Activated CD4-positive, alpha-beta memory T cell treated with anti-CD3 and anti-CD28 coated beads for 36 hours (primary cell): ENCODE data around the gene CACNB4. TPM values are rescaled to one million over a fixed set of nuclear protein-coding genes. Genes with fewer than 3 reads are reported as not detected.
"Not testable (repeated sequence)": the region's sequence is repeated elsewhere in the genome, so short reads cannot be mapped to it uniquely, and the experiment has no call there.

Experiments
- CTCF ChIA-PET: fragments of 350-600 bp; sonication (Branson Sonifier 250); formaldehyde crosslinking; loops from one replicate; lab custom pipeline; 2021; ENCODE audit warnings: antibody characterized with exemption, inconsistent platforms; lab: Charles Lee
- POLR2A ChIA-PET: fragments of 350-600 bp; sonication (Branson Sonifier 250); formaldehyde crosslinking; loops from one replicate; lab custom pipeline; 2021; ENCODE audit warnings: antibody characterized with exemption; lab: Charles Lee
- DNase-seq: peaks from one replicate; pipeline ENCODE4 v3.0.0-alpha.2; 2020
- H3K27ac Mint-ChIP-seq: one replicate; pipeline ENCODE4 v1.8.0; 2021; ENCODE audit warnings: mixed read lengths
- H3K27me3 Mint-ChIP-seq: one replicate; pipeline ENCODE4 v1.8.0; 2021; ENCODE audit warnings: mixed read lengths
- H3K36me3 Mint-ChIP-seq: one replicate; pipeline ENCODE4 v1.8.0; 2021; ENCODE audit warnings: mixed read lengths
- H3K4me1 Mint-ChIP-seq: one replicate; pipeline ENCODE4 v1.8.0; 2021; ENCODE audit warnings: low read depth, mixed read lengths
- H3K4me3 Mint-ChIP-seq: one replicate; pipeline ENCODE4 v1.8.0; 2021; ENCODE audit warnings: mild to moderate bottlenecking, mixed read lengths
- H3K9me3 Mint-ChIP-seq: one replicate; pipeline ENCODE4 v1.8.0; 2021; ENCODE audit warnings: mixed read lengths
- intact Hi-C: fragments of 100-400 bp; cut with micrococcal nuclease; formaldehyde crosslinking; loops from one replicate; pipeline ENCODE4 v1.15.1; 2023
- total RNA-seq, 2 experiments: library from RNA; stranded (reverse); gene quantifications; one replicate each; pipeline ENCODE4 v1.2.3, GENCODE V29; 2021

Gene CACNB4
- total RNA-seq, 2 experiments from 2014 or later: 0.19 to 0.48 TPM

- ChIA-PET POLR2A (interaction anchor here (1.1 kb wide), 1 partner anchor 12 kb away, joined by 4 read pairs; the partner anchor contains the start of gene ARL5A), CTCF (interaction anchor here (0.9 to 1.5 kb wide), 3 partner anchors 8 to 209 kb away, joined by 3 to 5 read pairs (median 3); no protein-coding TSS in a partner anchor)
- Mint-ChIP-seq H3K27ac (no peak overlapping the region), H3K4me1 (peaks cover 22% of the 10 kb centered on the region), H3K9me3 (peaks cover 5% of the 10 kb centered on the region), H3K27me3 (no peaks in the 10 kb centered on the region), H3K36me3 (peaks cover 18% of the 10 kb centered on the region), H3K4me3 (no peak overlapping the region)
- no peak for DNase-seq
- intact Hi-C loops: no loop called here
These were observed 282.9 kb downstream of the CACNB4 start for GRCh38 chr2:151815821-151816489.

DNA sequence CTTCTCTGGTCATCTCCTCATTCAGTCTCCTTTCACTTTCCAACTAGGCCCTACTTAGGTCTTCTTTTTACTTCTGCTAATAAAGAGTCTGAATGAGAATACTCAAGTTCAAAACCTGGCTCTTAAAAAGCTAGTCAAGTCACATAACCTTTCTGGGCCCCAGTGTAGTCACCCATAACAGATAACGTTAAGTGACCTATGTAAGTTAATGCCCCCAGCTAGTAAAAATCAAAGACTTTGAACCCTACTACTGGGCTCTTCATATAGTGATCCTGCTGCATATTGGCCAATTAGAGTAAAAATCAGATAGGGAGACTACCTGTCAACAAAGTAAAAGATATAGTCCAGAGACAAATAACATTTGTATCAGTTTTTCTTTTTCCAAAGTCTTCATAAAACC is 288.4 kb downstream of the CACNB4 start:
- Mint-ChIP-seq H3K4me3 (no peak overlapping the region), H3K27ac (no peak overlapping the region), H3K36me3 (peaks cover 21% of the 10 kb centered on the region), H3K27me3 (no peaks in the 10 kb centered on the region), H3K4me1 (peaks cover 4% of the 10 kb centered on the region), H3K9me3 (peaks cover 5% of the 10 kb centered on the region)
- ChIA-PET CTCF (no interaction called here), POLR2A (no interaction called here)
- intact Hi-C loops: no loop called here
- DNase-seq: no peak

DNA sequence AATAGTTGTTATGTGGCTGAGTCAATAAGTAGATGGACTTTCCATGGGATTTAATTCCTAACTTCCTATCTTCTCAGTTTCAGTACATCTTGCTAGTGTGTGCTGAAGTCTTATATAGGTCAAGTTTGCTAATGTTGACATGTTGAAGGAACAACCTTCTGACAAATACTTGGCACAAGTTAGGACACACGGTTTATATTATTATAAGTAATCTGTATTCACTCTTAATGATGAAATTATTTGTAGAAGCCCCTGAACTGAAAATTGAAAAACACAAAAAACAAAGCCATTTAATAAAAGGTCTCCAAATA is 289.8 kb downstream of the CACNB4 start:
- no peak overlapping the region for H3K4me3 Mint-ChIP-seq
- intact Hi-C loops: no loop called here
- DNase-seq: no peak
- peaks cover 5% of the 10 kb centered on the region for H3K9me3 Mint-ChIP-seq
- peaks cover 23% of the 10 kb centered on the region for H3K36me3 Mint-ChIP-seq
- ChIA-PET CTCF (interaction anchor here (1.0 kb wide), 1 partner anchor 171 kb away, joined by 3 read pairs; no protein-coding TSS in a partner anchor), POLR2A (no interaction called here)
- H3K27ac Mint-ChIP-seq: no peak overlapping the region
- H3K4me1 Mint-ChIP-seq: peaks cover 4% of the 10 kb centered on the region
- H3K27me3 Mint-ChIP-seq: no peaks in the 10 kb centered on the region

- no peaks in the 10 kb centered on the region for H3K27me3 Mint-ChIP-seq
- CTCF ChIA-PET: interaction anchor here (1.0 kb wide), 2 partner anchors 8 to 171 kb away, joined by 3 read pairs; no protein-coding TSS in a partner anchor
- H3K4me1 Mint-ChIP-seq: peaks cover 4% of the 10 kb centered on the region
- POLR2A ChIA-PET: no interaction called here
- no peak for DNase-seq
- intact Hi-C loops: no loop called here
- no peak overlapping the region for H3K4me3 Mint-ChIP-seq
- peaks cover 25% of the 10 kb centered on the region for H3K36me3 Mint-ChIP-seq
- H3K27ac Mint-ChIP-seq: no peak overlapping the region
- H3K9me3 Mint-ChIP-seq: peaks cover 5% of the 10 kb centered on the region
These were observed 290.4 kb downstream of the CACNB4 start for GRCh38 chr2:151808258-151809072.

- ChIA-PET CTCF (interaction anchor here (1.1 to 1.2 kb wide), 2 partner anchors 15 to 156 kb away, joined by 4 read pairs; no protein-coding TSS in a partner anchor), POLR2A (no interaction called here)
- H3K4me3 Mint-ChIP-seq: no peak overlapping the region
- no peaks in the 10 kb centered on the region for H3K9me3 Mint-ChIP-seq
- H3K36me3 Mint-ChIP-seq: peaks cover 21% of the 10 kb centered on the region
- no peak for DNase-seq
- peaks cover 4% of the 10 kb centered on the region for H3K4me1 Mint-ChIP-seq
- H3K27me3 Mint-ChIP-seq: no peaks in the 10 kb centered on the region
- intact Hi-C loops: no loop called here
- no peak overlapping the region for H3K27ac Mint-ChIP-seq
These were observed 292.9 kb downstream of the CACNB4 start for GRCh38 chr2:151805961-151806360.

GRCh38 chr2:151805343-151805742 is 293.5 kb downstream of the CACNB4 start:
- peaks cover 18% of the 10 kb centered on the region for H3K36me3 Mint-ChIP-seq
- peaks cover 6% of the 10 kb centered on the region for H3K4me1 Mint-ChIP-seq
- H3K27me3 Mint-ChIP-seq: no peaks in the 10 kb centered on the region
- no peak for DNase-seq
- H3K9me3 Mint-ChIP-seq: no peaks in the 10 kb centered on the region
- intact Hi-C loops: no loop called here
- CTCF ChIA-PET: no interaction called here
- no peak overlapping the region for H3K4me3 Mint-ChIP-seq
- H3K27ac Mint-ChIP-seq: no peak overlapping the region
- POLR2A ChIA-PET: no interaction called here

DNA sequence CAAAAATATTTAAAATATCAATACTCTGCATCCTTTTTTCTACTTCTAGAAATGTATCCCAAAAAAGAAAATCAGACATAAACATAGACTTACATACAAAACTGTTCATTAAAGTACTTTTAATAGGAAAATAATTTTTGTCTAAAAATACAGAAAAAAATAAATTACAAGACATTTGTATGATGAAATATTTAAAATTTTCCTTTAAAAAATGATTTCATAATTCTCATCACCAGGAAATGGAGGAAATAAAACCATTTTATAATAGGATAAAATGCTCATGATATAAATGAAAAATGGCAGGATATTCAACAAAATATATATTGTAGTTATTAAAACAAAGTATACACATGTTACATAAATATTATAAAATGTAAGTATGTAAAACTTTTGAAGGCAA is 295.0 kb downstream of the CACNB4 start:
- Mint-ChIP-seq H3K4me1 (peaks cover 3% of the 10 kb centered on the region), H3K36me3 (peaks cover 17% of the 10 kb centered on the region), H3K4me3 (no peak overlapping the region), H3K9me3 (no peaks in the 10 kb centered on the region), H3K27me3 (no peaks in the 10 kb centered on the region), H3K27ac (no peak overlapping the region)
- intact Hi-C loops: no loop called here
- POLR2A ChIA-PET: no interaction called here
- no peak for DNase-seq
- CTCF ChIA-PET: interaction anchor here (0.7 kb wide), 1 partner anchor 15 kb away, joined by 4 read pairs; no protein-coding TSS in a partner anchor

DNA sequence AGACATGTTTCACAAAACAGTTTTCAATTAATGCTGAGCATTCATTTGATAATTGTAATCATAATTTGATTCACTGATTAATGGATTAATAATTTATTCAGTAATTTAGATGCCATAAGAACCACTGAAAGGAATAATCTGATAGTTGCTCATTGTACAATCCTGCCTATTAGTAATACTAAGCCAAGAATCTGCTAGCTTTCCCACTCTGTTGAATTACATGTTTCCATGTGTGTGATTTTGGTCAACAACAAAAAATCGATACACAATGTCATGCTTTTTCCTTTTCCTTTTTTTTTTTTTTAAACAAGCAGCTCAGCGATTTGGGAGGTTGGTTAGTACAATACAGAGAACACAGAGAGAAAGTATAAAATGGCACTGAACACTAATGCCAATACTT is 296.5 kb downstream of the CACNB4 start:
- intact Hi-C loops: no loop called here
- H3K27ac Mint-ChIP-seq: no peak overlapping the region
- ChIA-PET CTCF (no interaction called here), POLR2A (no interaction called here)
- no peaks in the 10 kb centered on the region for H3K9me3 Mint-ChIP-seq
- peaks cover 17% of the 10 kb centered on the region for H3K36me3 Mint-ChIP-seq
- no peaks in the 10 kb centered on the region for H3K27me3 Mint-ChIP-seq
- DNase-seq: no peak
- H3K4me1 Mint-ChIP-seq: peaks cover 2% of the 10 kb centered on the region
- no peak overlapping the region for H3K4me3 Mint-ChIP-seq

GRCh38 chr2:151799886-151800292 is 299.0 kb downstream of the CACNB4 start:
- DNase-seq: no peak
- no peak overlapping the region for H3K27ac Mint-ChIP-seq
- ChIA-PET CTCF (no interaction called here), POLR2A (no interaction called here)
- H3K4me3 Mint-ChIP-seq: no peak overlapping the region
- peaks cover 2% of the 10 kb centered on the region for H3K4me1 Mint-ChIP-seq
- H3K27me3 Mint-ChIP-seq: no peaks in the 10 kb centered on the region
- no peaks in the 10 kb centered on the region for H3K9me3 Mint-ChIP-seq
- peaks cover 28% of the 10 kb centered on the region for H3K36me3 Mint-ChIP-seq
- intact Hi-C loops: no loop called here

DNA sequence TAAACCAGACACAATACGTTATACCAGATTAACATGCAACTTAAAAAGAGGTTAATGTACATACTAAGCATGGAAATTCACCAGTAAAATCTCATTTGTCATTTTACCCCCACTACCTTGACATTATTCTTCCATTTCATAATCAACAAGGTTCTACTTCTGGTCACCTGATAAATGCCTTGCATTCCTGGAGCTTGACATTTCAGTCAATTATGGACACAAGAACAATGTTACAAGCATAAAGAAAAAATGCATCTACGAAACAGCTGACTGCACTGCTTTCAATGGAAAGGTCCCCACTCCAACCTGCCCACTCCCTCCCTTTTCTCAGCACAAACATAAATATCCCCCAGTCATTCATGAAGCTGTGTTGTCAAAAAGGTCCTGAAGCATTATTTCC is 302.1 kb downstream of the CACNB4 start:
- intact Hi-C loops: no loop called here
- Mint-ChIP-seq H3K9me3 (no peaks in the 10 kb centered on the region), H3K27me3 (no peaks in the 10 kb centered on the region), H3K27ac (no peak overlapping the region), H3K4me1 (peaks cover 2% of the 10 kb centered on the region), H3K4me3 (no peak overlapping the region), H3K36me3 (peaks cover 21% of the 10 kb centered on the region)
- CTCF ChIA-PET: no interaction called here
- POLR2A ChIA-PET: no interaction called here
- DNase-seq: no peak

DNA sequence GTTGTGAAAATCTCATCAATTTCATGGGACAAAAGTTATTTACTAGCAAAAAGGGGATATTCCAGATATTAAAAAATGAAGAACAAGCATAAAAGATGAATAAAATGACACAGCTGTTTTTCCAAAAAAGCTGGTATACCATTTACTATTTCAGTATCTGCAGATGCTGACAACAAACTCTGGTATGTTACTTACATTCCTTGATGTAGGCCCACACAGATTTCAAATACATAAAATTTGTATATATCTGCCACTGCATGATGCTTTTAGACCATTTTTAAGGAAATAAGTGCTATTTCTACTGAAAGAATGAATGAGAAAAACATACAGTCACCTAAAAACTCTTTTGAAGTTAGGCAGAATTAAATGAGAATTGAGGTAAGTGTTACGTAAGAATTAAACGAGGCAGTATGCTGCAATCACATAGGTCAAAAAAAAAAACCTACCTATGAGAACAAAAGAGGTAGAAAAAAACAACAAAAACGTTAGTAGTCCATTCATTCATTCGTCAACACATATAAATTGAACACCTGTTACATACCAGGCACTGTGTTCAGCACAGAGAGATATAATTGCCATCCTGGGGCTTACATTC is 303.1 kb downstream of the CACNB4 start:
- DNase-seq: no peak
- Mint-ChIP-seq H3K4me3 (no peak overlapping the region), H3K4me1 (peaks cover 2% of the 10 kb centered on the region), H3K27me3 (no peaks in the 10 kb centered on the region), H3K9me3 (no peaks in the 10 kb centered on the region), H3K27ac (no peak overlapping the region), H3K36me3 (peaks cover 24% of the 10 kb centered on the region)
- intact Hi-C loops: no loop called here
- CTCF ChIA-PET: no interaction called here
- POLR2A ChIA-PET: no interaction called here

DNA sequence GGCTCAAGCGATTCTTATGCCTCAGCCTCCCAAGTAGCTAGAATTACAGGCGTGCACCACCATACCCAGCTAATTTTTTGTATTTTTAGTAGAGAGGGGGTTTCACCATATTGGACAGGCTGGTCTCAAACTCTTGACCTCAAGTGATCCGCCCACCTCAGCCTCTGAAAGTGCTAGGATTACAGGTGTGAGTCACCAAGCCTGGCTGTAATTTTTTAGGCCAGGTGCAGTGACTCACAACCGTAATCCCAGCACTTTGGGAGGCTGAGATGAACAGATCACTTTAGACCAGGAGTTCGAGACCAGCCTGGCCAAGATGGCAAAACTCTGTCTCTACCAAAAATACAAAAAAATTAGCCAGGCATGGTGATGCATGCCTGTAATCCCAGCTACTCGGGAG is 304.4 kb downstream of the CACNB4 start:
- DNase-seq, POLR2A ChIA-PET, H3K9me3 Mint-ChIP-seq, H3K4me3 Mint-ChIP-seq, CTCF ChIA-PET, H3K27ac Mint-ChIP-seq, intact Hi-C loops, H3K4me1 Mint-ChIP-seq, H3K27me3 Mint-ChIP-seq: not testable (repeated sequence)
- peaks cover 22% of the 10 kb centered on the region for H3K36me3 Mint-ChIP-seq
